Caco-2 (cell line): ENCODE data around the gene KCND3. TPM values are rescaled to one million over a fixed set of nuclear protein-coding genes. Genes with fewer than 3 reads are reported as not detected.

Experiments used
- BruUV-seq: library from RNA; stranded (reverse); fragments of 400-500 nt; replicated peaks from 2 replicates; lab custom pipeline; 2021; lab: Mats Ljungman, UMichigan
- CTCF ChIA-PET: fragments of 300-600 bp; sonication (Branson Sonifier 250); formaldehyde crosslinking; loops from one replicate; lab custom pipeline; 2022; ENCODE audit warnings: antibody characterized with exemption; lab: Charles Lee
- POLR2A ChIA-PET: fragments of 300-600 bp; sonication (Branson Sonifier 250); formaldehyde crosslinking; loops from one replicate; lab custom pipeline; 2022; ENCODE audit warnings: antibody characterized with exemption; lab: Charles Lee
- DNase-seq, 2 experiments: peaks; one replicate each; pipeline versions ENCODE4 v3.0.0 to v3.0.0-alpha.2; 2020 to 2022
- H3K27me3 ChIP-seq: replicated peaks from 2 replicates; pipeline ENCODE4 v1.6.0; 2011; ENCODE audit warnings: low read length; ENCODE audit not compliant: control insufficient read depth, insufficient read depth
- H3K36me3 ChIP-seq: 2 replicates; pipeline ENCODE4 v1.5.1; 2011; ENCODE audit warnings: low read length; ENCODE audit not compliant: control insufficient read depth, insufficient read depth
- H3K4me1 ChIP-seq: fragments of 250-450 bp; sonication (Bioruptor Pico); 2 replicates; pipeline ENCODE4 v1.5.1; 2020; ENCODE audit warnings: mild to moderate bottlenecking
- H3K4me3 ChIP-seq: 2 replicates; pipeline ENCODE4 v1.5.1; 2011; ENCODE audit warnings: low read depth, mild to moderate bottlenecking, control low read depth, low read length
- H3K9me3 ChIP-seq: fragments of 250-450 bp; sonication (Bioruptor Pico); 2 replicates; pipeline ENCODE4 v1.5.1; 2020; ENCODE audit warnings: mild to moderate bottlenecking, moderate library complexity
- H3K27ac Mint-ChIP-seq: one replicate; pipeline ENCODE4 v1.8.0; 2022; ENCODE audit warnings: mixed read lengths; ENCODE audit not compliant: unreplicated experiment
- H3K27me3 Mint-ChIP-seq: one replicate; pipeline ENCODE4 v1.8.0; 2022; ENCODE audit warnings: mixed read lengths; ENCODE audit not compliant: insufficient read depth, unreplicated experiment
- H3K36me3 Mint-ChIP-seq: one replicate; pipeline ENCODE4 v1.8.0; 2022; ENCODE audit warnings: mild to moderate bottlenecking, mixed read lengths; ENCODE audit not compliant: insufficient read depth, unreplicated experiment
- H3K4me1 Mint-ChIP-seq: one replicate; pipeline ENCODE4 v1.8.0; 2022; ENCODE audit warnings: low read depth, mixed read lengths; ENCODE audit not compliant: unreplicated experiment
- H3K4me3 Mint-ChIP-seq: one replicate; pipeline ENCODE4 v1.8.0; 2022; ENCODE audit warnings: mild to moderate bottlenecking, moderate library complexity, mixed read lengths; ENCODE audit not compliant: unreplicated experiment
- H3K9me3 Mint-ChIP-seq: one replicate; pipeline ENCODE4 v1.8.0; 2022; ENCODE audit warnings: mixed read lengths; ENCODE audit not compliant: unreplicated experiment
- CTCF ChIP-seq, 2 experiments: fragments of 200-600 bp in 1 of 2; IDR thresholded peaks; 1 replicate in 1 of 2; 2 replicates in 1 of 2; pipeline versions ENCODE4 v1.5.1 to v1.8.0; 2011 to 2022; ENCODE audit warnings: antibody characterized with exemption in 1 of 2, control low read depth in 1 of 2, inconsistent platforms in 1 of 2, low read depth in 1 of 2, low read length in 1 of 2, mild to moderate bottlenecking in 1 of 2, moderate library complexity in 1 of 2; ENCODE audit not compliant: insufficient read depth in 1 of 2, severe bottlenecking in 1 of 2, unreplicated experiment in 1 of 2
- intact Hi-C: fragments of 100-400 bp; cut with micrococcal nuclease; formaldehyde crosslinking; loops from one replicate; pipeline ENCODE4 v1.10.0; 2022; ENCODE audit not compliant: unreplicated experiment
- total RNA-seq: library from RNA; stranded (reverse); gene quantifications from 2 replicates; pipeline ENCODE4 v1.2.3, GENCODE V29; 2022

KCND3 gene
- total RNA-seq, 1 experiment from 2014 or later: 5.1 TPM

GRCh38 chr1:111938123-111938522, 51.3 kb downstream of the KCND3 start:
- no peaks in the 10 kb centered on the region for H3K4me1 ChIP-seq

GRCh38 chr1:111937147-111937725, 52.2 kb downstream of the KCND3 start:
- no peaks in the 10 kb centered on the region for H3K27me3 Mint-ChIP-seq
- POLR2A ChIA-PET: no interaction called here
- intact Hi-C loops: no loop called here

More at GRCh38 chr1:111938123-111938522, 51.3 kb downstream of the KCND3 start:
- H3K36me3 Mint-ChIP-seq: no peaks in the 10 kb centered on the region
- no peaks in the 10 kb centered on the region for H3K4me1 Mint-ChIP-seq
- H3K4me3 Mint-ChIP-seq: no peak overlapping the region
- Histone ChIP-seq H3K4me3 (no peak overlapping the region), H3K27me3 (no peaks in the 10 kb centered on the region), H3K9me3 (no peaks in the 10 kb centered on the region), H3K36me3 (no peaks in the 10 kb centered on the region)
- POLR2A ChIA-PET: no interaction called here
- H3K27me3 Mint-ChIP-seq: no peaks in the 10 kb centered on the region
- no TSS peak for BruUV-seq
- no peaks in the 10 kb centered on the region for H3K9me3 Mint-ChIP-seq
- TF ChIP-seq CTCF (IDR thresholded peaks at IDR 0.05; ENCODE audit: insufficient read depth in 1 of 2, low read depth in 1 of 2, low read length in 1 of 2, severe bottlenecking in 1 of 2, unreplicated experiment in 1 of 2): no peak
- DNase-seq: no peak
- CTCF ChIA-PET: no interaction called here
- H3K27ac Mint-ChIP-seq: no peak overlapping the region
- intact Hi-C loops: no loop called here

GRCh38 chr1:111934106-111934852, 55.2 kb downstream of the KCND3 start:
- POLR2A ChIA-PET: interaction anchor here (0.6 kb wide), 1 partner anchor 677 kb away, joined by 14 read pairs; no protein-coding TSS in a partner anchor
- Mint-ChIP-seq H3K4me3 (no peak overlapping the region), H3K27me3 (no peaks in the 10 kb centered on the region), H3K27ac (no peak overlapping the region), H3K9me3 (no peaks in the 10 kb centered on the region), H3K4me1 (no peaks in the 10 kb centered on the region), H3K36me3 (no peaks in the 10 kb centered on the region)
- intact Hi-C loops: no loop called here
- Histone ChIP-seq H3K36me3 (no peaks in the 10 kb centered on the region), H3K27me3 (no peaks in the 10 kb centered on the region), H3K9me3 (no peaks in the 10 kb centered on the region), H3K4me1 (no peaks in the 10 kb centered on the region), H3K4me3 (no peak overlapping the region)
- CTCF ChIA-PET: no interaction called here
- BruUV-seq: no TSS peak
- TF ChIP-seq CTCF (IDR thresholded peaks at IDR 0.05; ENCODE audit: insufficient read depth in 1 of 2, low read depth in 1 of 2, low read length in 1 of 2, severe bottlenecking in 1 of 2, unreplicated experiment in 1 of 2): no peak
- DNase-seq: no peak

More at GRCh38 chr1:111937147-111937725, 52.2 kb downstream of the KCND3 start:
- H3K4me3 Mint-ChIP-seq: no peak overlapping the region
- no peaks in the 10 kb centered on the region for H3K4me1 Mint-ChIP-seq
- Histone ChIP-seq H3K9me3 (no peaks in the 10 kb centered on the region), H3K4me3 (no peak overlapping the region), H3K36me3 (no peaks in the 10 kb centered on the region), H3K4me1 (no peaks in the 10 kb centered on the region), H3K27me3 (no peaks in the 10 kb centered on the region)
- no peak overlapping the region for H3K27ac Mint-ChIP-seq
- no TSS peak for BruUV-seq
- no peaks in the 10 kb centered on the region for H3K36me3 Mint-ChIP-seq
- CTCF ChIA-PET: no interaction called here
- DNase-seq: peak in 1 of 2 experiments; percentile 2
- TF ChIP-seq CTCF (IDR thresholded peaks at IDR 0.05; ENCODE audit: insufficient read depth in 1 of 2, low read depth in 1 of 2, low read length in 1 of 2, severe bottlenecking in 1 of 2, unreplicated experiment in 1 of 2): no peak
- no peaks in the 10 kb centered on the region for H3K9me3 Mint-ChIP-seq
